ENCODE results near the gene PGA4.
"Not testable (repeated sequence)": the region's sequence is repeated elsewhere in the genome, so short reads cannot be mapped to it uniquely, and the experiment has no call there.

The PGA4 gene

DNA sequence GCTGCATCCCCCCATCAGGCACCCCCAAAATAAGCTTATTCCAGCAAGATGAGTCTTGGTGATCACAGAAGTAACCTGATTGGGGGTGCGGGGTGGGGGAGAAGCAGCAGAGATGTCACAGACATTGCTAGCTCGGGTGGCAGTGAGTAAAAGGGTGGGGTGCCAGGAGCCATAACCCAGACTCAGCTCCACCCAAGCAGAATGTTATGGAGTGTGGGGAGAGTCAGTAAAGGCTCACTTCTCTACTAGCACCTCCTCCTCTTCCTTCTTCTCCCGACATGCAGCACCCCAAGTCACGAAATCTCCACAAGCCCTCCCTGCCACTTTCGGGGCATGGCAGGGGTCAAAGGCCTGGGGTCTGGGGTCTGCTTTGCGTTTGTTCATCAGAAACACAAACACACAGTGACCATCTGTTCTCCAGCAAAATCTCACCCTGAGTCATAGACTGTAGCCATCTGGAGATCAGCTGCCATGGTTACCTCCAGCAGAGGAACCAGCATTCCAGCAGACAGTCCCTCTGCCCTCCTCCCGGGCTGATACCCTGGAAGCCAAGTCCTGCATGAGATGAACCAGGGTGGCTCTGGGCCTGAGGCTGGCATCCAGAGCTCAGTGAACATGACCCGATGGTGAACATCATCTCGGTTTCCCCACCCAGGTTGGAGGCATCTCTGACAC lies 14.4 kb upstream of the PGA4 start:
- not testable (repeated sequence) for DNase-seq

DNA sequence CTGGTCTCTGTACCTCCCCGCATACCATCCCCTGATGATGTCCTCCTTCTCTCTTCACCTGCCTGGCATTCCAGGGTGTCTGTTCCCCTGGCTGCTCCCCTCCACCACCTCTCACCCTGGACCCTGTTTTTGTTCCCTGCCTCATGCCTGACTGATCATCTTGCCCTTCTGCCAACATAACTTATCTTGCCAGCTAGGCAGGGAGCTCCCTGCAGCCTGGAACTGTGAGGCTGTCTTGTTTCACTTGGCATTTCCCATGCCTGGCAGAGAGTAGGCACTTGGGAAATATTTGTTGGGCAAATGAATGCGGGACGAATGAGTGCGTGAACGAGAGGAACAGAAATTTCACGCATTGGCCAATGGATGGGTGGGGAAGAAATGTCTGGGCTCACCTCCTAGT lies 11.5 kb upstream of the PGA4 start:
- not testable (repeated sequence) for DNase-seq

DNA sequence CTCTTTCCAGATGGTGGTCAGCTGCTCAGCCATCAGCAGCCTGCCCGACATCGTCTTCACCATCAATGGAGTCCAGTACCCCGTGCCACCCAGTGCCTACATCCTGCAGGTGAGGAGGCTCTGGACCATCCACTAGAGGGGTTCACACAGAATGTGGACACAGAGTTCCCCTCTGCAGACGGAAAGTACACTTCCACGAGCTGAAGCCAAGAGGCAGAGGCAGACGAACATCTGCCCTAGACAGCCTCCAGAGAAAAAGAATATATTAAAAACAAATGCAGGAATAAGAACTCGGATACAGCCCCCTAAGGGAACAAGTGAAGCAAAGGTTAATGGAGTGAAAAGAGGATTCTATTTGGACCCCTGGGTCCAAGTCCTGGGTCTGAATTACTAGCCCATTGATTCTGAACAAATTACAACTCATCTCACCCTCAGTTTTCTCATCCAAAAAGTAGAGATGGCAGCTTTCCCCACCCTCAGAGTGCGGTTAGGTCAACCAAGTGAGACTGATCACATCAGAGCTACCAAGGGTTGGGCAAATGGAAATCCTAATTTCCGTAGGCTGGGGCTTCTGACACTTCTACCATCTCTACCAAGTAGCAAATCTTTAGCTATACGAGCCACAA lies 10.7 kb upstream of the PGA4 start:
- DNase-seq = not testable (repeated sequence)

DNA sequence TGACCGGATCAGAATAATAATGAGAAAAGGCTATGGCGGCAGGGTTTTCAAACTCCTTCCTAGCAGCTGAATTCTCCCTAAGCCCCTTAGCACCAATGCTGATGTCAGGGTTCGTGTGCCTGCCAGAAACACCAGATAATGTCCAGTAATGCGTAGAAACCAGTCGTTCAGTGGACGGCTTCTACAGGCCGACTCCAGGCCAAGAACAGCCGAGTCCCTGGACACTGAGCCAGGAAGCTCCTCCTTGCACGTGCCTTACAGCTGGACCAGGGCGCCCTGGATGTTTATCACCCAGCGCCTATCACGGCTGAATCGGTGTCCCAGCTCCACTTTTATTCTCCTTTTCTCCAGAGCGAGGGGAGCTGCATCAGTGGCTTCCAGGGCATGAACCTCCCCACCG lies 9.9 kb upstream of the PGA4 start:
- DNase-seq = not testable (repeated sequence)

DNA sequence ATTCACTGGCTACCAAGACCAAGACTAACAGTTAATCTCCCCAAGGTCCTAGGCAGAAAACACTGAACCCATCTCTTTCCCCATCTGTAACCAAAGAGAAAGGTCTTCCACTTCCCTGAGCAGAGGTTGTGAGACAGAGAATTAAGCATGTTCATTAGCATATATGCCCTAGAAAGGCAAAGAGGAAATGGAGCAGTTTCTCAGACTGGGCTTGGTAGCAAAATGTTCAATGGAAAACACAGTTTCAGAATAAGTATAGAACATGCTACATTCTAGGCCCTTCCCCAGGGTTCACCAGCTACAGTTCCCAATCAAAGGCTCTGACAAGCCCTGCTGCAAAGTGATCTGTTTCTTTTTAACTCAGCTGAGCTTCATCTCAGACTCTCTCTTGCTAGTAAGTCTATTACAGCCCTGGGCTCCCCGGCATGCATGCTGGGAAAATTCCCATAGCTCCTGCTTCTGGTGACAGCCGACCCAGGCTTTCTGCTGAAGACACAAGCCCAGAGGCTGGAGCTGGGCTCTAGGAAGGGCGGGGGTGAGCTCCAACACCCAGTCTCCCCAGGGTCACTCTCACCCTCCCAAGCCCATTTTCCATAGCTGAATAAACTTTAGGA lies 8.3 kb upstream of the PGA4 start:
- not testable (repeated sequence) for DNase-seq

DNA sequence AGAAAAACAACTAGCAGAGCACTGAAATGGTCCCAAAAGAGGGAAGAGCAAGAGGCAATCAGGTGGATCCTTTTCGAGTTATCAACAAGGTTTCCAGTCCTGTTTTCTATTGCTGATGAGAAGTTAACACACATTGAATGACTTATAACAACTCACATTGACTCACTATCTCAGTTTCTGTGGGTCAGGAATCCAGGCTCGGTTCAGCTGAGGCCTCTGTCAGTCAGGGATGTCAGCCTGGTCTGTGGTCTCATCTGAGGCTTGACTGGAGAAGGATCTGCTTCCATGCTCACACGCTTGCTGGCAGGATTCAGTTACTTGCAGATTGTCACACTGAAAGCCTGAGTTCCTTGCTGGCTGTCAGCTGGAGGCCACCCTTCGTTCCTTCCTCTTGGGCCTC lies 3.8 kb upstream of the PGA4 start:
- DNase-seq = not testable (repeated sequence)

DNA sequence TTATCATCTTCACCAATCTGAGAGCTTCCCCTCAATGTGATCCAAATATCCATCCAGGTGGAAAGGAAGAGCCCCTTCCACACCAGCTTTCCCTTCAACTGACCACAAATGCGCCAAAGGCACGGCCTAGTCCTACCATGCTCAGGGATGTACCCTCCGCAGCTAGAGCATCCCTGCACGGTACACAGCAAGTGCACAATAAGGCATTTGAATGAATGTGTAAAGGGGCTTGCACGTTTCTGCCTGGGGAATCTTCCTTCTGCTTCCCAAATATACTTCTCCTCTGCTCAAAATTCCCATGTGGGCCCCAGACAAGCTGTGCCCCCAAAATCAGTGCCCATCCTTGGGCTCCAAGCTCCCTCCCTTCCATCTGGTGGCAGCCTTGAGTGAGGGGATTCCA lies 3.1 kb upstream of the PGA4 start:
- DNase-seq = not testable (repeated sequence)

DNA sequence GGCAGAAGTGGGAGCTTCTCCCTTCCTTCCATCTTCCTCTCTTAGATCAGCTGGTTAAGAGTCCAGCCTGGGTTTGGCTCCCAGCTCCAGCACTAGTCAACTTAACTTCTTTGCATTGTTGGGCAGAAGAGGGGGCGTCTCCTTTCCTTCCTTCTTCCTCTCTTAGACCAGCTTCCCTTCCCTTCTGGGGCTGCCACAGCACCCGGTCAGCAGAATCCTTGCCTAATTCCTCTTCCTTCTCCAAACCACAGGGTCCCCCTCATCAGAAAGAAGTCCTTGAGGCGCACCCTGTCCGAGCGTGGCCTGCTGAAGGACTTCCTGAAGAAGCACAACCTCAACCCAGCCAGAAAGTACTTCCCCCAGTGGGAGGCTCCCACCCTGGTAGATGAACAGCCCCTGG lies 545 bp downstream of the PGA4 start:
- DNase-seq = not testable (repeated sequence)

DNA sequence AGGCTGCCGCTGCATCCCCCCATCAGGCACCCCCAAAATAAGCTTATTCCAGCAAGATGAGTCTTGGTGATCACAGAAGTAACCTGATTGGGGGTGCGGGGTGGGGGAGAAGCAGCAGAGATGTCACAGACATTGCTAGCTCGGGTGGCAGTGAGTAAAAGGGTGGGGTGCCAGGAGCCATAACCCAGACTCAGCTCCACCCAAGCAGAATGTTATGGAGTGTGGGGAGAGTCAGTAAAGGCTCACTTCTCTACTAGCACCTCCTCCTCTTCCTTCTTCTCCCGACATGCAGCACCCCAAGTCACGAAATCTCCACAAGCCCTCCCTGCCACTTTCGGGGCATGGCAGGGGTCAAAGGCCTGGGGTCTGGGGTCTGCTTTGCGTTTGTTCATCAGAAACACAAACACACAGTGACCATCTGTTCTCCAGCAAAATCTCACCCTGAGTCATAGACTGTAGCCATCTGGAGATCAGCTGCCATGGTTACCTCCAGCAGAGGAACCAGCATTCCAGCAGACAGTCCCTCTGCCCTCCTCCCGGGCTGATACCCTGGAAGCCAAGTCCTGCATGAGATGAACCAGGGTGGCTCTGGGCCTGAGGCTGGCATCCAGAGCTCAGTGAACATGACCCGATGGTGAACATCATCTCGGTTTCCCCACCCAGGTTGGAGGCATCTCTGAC lies 4.5 kb downstream of the PGA4 start:
- not testable (repeated sequence) for DNase-seq

DNA sequence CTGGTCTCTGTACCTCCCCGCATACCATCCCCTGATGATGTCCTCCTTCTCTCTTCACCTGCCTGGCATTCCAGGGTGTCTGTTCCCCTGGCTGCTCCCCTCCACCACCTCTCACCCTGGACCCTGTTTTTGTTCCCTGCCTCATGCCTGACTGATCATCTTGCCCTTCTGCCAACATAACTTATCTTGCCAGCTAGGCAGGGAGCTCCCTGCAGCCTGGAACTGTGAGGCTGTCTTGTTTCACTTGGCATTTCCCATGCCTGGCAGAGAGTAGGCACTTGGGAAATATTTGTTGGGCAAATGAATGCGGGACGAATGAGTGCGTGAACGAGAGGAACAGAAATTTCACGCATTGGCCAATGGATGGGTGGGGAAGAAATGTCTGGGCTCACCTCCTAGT lies 7.3 kb downstream of the PGA4 start:
- not testable (repeated sequence) for DNase-seq

DNA sequence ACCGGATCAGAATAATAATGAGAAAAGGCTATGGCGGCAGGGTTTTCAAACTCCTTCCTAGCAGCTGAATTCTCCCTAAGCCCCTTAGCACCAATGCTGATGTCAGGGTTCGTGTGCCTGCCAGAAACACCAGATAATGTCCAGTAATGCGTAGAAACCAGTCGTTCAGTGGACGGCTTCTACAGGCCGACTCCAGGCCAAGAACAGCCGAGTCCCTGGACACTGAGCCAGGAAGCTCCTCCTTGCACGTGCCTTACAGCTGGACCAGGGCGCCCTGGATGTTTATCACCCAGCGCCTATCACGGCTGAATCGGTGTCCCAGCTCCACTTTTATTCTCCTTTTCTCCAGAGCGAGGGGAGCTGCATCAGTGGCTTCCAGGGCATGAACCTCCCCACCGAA lies 8.9 kb downstream of the PGA4 start:
- DNase-seq = not testable (repeated sequence)

DNA sequence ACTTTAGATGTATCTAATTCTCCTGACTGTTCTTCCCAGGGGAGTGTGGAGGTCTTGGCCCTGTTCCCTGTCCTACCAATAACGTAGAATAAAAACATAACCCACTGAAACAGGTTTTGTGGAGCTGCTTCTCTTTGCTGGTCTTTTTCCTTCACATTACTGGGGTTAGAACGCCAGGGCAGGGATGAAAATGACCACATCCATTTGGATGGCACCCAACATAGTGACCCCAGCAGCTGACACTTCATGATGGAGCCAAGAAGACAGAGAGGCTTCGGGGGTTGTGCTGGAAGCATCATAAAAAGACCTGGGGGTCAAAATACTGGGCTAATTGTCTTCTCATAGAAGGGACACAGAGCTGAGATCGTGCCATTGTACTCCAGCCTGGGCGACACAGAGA lies 9.4 kb downstream of the PGA4 start:
- DNase-seq = not testable (repeated sequence)

DNA sequence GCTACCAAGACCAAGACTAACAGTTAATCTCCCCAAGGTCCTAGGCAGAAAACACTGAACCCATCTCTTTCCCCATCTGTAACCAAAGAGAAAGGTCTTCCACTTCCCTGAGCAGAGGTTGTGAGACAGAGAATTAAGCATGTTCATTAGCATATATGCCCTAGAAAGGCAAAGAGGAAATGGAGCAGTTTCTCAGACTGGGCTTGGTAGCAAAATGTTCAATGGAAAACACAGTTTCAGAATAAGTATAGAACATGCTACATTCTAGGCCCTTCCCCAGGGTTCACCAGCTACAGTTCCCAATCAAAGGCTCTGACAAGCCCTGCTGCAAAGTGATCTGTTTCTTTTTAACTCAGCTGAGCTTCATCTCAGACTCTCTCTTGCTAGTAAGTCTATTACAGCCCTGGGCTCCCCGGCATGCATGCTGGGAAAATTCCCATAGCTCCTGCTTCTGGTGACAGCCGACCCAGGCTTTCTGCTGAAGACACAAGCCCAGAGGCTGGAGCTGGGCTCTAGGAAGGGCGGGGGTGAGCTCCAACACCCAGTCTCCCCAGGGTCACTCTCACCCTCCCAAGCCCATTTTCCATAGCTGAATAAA lies 10.5 kb downstream of the PGA4 start:
- DNase-seq = not testable (repeated sequence)

DNA sequence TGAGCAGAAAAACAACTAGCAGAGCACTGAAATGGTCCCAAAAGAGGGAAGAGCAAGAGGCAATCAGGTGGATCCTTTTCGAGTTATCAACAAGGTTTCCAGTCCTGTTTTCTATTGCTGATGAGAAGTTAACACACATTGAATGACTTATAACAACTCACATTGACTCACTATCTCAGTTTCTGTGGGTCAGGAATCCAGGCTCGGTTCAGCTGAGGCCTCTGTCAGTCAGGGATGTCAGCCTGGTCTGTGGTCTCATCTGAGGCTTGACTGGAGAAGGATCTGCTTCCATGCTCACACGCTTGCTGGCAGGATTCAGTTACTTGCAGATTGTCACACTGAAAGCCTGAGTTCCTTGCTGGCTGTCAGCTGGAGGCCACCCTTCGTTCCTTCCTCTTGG lies 15.0 kb downstream of the PGA4 start:
- not testable (repeated sequence) for DNase-seq

DNA sequence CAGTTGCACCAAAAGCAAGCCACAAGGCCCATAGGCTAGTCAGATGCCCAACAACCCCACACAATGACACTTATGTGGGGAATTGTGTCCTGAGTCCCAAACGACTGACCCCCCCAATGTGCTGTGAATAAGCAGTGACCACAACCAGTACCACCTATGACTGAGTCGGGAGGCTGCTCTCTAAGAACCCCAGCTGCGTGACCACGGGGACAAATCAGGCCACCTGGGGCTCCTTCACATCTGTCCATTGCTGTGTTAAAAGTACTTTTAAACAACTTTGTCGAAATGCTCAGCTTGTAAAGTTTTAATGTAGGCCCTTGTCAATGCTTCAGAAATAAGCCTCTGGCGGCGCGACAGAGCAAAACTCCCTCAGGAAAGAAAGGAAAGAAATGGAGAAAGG lies 18.1 kb downstream of the PGA4 start:
- not testable (repeated sequence) for DNase-seq

DNA sequence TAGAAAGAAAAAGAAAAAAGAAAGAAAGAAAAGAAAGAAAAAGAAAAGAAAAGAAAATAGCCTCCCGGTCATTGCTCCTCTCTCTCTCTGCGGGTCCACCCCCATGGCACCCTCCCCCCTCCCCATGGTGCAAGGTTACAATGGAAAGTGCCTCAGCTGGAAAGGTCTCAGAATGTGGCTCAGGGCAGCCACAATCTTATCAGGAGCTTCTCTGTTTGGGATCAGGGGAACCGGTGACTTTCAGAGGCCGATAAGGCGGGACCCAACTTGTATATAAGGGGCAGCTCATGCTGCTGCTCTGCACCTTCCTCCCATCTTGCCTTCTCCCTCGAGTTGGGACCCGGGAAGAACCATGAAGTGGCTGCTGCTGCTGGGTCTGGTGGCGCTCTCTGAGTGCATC lies 18.7 kb downstream of the PGA4 start, which contains the start of gene PGA5:
Gene PGA5 (plus strand): TSS at position 301 of the 400 bp plus-strand sequence. CDS start 52 bp downstream, at position 353.
- not testable (repeated sequence) for DNase-seq

DNA sequence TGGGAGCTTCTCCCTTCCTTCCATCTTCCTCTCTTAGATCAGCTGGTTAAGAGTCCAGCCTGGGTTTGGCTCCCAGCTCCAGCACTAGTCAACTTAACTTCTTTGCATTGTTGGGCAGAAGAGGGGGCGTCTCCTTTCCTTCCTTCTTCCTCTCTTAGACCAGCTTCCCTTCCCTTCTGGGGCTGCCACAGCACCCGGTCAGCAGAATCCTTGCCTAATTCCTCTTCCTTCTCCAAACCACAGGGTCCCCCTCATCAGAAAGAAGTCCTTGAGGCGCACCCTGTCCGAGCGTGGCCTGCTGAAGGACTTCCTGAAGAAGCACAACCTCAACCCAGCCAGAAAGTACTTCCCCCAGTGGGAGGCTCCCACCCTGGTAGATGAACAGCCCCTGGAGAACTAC lies 19.4 kb downstream of the PGA4 start:
- not testable (repeated sequence) for DNase-seq

DNA sequence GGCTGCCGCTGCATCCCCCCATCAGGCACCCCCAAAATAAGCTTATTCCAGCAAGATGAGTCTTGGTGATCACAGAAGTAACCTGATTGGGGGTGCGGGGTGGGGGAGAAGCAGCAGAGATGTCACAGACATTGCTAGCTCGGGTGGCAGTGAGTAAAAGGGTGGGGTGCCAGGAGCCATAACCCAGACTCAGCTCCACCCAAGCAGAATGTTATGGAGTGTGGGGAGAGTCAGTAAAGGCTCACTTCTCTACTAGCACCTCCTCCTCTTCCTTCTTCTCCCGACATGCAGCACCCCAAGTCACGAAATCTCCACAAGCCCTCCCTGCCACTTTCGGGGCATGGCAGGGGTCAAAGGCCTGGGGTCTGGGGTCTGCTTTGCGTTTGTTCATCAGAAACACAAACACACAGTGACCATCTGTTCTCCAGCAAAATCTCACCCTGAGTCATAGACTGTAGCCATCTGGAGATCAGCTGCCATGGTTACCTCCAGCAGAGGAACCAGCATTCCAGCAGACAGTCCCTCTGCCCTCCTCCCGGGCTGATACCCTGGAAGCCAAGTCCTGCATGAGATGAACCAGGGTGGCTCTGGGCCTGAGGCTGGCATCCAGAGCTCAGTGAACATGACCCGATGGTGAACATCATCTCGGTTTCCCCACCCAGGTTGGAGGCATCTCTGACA lies 23.3 kb downstream of the PGA4 start:
- not testable (repeated sequence) for DNase-seq

DNA sequence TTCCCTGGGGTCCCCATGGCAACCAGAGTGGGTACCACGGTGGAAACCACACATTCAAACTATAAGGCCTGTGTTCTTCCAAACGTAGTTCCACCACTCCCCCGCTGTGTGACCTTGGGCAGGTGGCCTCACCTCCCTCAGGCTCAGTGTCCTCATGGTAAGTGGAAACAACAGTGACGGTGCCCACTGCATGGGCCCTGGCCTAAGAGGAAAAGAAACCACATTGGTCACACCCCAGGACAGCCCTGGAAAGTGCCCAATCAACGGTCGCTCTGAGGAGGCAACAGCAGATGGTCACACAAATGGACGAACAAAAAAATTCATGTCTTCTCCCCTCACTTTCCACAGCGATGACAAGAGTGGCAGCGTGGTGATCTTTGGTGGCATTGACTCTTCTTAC lies 25.9 kb downstream of the PGA4 start:
- DNase-seq = not testable (repeated sequence)

DNA sequence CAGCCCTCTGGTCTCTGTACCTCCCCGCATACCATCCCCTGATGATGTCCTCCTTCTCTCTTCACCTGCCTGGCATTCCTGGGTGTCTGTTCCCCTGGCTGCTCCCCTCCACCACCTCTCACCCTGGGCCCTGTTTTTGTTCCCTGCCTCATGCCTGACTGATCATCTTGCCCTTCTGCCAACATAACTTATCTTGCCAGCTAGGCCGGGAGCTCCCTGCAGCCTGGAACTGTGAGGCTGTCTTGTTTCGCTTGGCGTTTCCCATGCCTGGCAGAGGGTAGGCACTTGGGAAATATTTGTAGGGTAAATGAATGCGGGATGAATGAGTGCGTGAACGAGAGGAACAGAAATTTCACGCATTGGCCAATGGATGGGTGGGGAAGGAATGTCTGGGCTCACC lies 27.1 kb downstream of the PGA4 start:
- DNase-seq = not testable (repeated sequence)

DNA sequence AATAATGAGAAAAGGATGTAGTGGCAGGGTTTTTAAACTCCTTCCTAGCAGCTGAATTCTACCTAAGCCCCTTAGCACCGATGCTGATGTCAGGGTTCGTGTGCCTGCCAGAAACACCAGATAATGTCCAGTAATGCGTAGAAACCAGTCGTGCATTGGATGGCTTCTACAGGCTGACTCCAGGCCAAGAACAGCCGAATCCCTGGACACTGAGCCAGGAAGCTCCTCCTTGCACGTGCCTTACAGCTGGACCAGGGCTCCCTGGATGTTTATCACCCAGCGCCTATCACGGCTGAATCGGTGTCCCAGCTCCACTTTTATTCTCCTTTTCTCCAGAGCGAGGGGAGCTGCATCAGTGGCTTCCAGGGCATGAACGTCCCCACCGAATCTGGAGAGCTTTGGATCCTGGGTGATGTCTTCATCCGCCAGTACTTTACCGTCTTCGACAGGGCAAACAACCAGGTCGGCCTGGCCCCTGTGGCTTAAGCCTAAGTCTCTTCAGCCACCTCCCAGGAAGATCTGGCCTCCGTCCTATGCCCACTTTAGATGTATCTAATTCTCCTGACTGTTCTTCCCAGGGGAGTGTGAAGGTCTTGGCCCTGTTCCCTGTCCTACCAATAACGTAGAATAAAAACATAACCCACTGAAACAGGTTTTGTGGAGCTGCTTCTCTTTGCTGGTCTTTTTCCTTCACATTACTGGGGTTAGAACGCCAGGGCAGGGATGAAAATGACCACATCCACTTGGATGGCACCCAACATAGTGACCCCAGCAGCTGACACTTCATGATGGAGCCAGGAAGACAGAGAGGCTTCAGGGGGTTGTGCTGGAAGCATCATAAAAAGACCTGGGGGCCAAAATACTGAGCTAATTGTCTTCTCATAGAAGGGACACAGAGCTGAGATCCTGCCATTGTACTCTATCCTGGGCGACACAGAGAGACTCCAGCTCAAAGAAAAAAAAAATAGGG lies 28.9 kb downstream of the PGA4 start:
- not testable (repeated sequence) for DNase-seq

Measured in CD4-positive, alpha-beta T cell treated with Interleukin-4 for 4 hours (primary cell).